ENCODE measurements around the gene MED12L.

- no peak for TF ChIP-seq POLR2A (IDR thresholded peaks at IDR 0.05)
- TF ChIP-seq, protein P1, sequence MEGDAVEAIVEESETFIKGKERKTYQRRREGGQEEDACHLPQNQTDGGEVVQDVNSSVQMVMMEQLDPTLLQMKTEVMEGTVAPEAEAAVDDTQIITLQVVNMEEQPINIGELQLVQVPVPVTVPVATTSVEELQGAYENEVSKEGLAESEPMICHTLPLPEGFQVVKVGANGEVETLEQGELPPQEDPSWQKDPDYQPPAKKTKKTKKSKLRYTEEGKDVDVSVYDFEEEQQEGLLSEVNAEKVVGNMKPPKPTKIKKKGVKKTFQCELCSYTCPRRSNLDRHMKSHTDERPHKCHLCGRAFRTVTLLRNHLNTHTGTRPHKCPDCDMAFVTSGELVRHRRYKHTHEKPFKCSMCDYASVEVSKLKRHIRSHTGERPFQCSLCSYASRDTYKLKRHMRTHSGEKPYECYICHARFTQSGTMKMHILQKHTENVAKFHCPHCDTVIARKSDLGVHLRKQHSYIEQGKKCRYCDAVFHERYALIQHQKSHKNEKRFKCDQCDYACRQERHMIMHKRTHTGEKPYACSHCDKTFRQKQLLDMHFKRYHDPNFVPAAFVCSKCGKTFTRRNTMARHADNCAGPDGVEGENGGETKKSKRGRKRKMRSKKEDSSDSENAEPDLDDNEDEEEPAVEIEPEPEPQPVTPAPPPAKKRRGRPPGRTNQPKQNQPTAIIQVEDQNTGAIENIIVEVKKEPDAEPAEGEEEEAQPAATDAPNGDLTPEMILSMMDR (IDR thresholded peaks at IDR 0.05) = no peak
Observed at GRCh38 chr3:151425627-151426340, 340.3 kb downstream of the MED12L start.

All from thyroid gland (tissue), 4 donors.